ENCODE results near the gene KIF18B.

The KIF18B gene

DNA sequence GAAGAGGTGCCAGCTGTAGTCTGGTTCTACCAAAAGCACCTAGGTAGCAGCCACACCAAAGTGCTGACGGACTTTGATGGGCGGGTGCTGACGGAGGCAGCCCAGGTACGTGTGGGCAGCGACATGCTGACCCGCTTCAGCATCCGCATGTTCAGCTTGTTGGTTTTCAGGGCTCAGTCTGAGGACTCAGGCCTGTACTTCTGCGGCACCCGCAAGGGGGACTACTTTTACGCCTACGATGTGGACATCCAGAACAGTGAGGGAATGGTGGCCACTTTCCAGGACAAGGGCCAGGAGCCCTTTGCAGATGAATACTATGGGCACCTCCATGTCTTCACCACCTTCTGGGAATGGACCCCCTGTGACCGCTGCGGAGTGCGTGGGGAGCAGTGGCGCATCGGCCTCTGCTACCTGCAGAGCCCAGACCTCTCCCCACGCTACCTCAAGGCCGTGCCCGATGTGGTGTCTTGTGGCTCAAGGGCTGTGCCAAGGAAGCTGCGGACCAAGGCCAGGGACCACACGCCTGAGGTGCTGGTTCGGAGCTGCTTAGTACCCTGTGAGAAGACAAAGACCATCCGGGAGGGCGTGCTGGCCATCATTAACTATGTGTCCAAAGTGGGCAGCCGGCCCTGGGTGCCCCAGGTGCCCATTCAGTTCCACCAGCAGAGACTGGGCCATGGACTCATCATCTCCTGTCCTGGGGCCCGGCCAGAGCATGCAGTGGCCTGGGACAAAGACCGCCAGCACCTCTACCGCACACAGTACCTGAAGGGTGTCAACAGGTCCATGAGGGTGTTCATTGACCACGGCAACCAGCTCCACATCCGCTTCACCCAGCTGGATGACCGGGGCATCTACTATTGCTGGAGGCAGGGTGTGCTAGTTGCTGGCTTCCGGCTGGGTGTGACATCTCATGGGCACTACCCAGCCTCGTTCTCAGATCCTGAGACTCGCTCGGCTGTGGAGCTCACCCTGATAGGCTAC, 43.3 kb downstream of the KIF18B start:
- DNase-seq = no peak

DNA sequence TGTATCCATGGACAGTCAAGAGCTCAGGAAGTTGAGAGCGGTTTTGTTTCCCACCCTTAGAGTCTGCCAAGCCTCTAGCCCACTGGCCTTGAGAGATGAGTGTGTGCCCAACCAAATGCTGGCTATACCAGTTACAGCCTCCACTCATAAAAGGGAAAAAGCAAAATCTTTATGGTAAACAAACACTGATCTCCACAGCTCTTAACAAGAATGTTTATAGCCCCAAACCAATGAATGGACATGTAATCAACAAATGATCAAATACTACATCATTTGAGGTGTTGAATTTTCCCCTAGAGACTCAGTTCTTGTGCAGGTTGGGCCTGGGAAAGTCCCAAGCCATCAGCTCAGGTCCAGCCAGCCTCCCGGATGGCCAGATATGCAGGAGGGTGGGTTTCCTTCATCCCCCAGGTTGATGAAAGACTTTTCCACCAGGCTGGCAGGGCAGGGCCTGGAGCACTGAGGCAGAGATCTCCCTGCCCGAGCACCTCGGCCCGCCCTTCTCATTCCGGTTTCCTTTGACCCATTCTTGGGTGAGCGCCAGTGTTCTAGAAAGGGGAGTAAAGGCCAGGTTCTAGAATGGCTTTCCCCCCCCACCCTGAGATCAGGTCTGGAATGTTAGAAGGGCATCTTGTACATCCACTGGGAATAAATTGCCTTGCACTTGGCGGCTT, 44.4 kb downstream of the KIF18B start:
- DNase-seq = no peak

DNA sequence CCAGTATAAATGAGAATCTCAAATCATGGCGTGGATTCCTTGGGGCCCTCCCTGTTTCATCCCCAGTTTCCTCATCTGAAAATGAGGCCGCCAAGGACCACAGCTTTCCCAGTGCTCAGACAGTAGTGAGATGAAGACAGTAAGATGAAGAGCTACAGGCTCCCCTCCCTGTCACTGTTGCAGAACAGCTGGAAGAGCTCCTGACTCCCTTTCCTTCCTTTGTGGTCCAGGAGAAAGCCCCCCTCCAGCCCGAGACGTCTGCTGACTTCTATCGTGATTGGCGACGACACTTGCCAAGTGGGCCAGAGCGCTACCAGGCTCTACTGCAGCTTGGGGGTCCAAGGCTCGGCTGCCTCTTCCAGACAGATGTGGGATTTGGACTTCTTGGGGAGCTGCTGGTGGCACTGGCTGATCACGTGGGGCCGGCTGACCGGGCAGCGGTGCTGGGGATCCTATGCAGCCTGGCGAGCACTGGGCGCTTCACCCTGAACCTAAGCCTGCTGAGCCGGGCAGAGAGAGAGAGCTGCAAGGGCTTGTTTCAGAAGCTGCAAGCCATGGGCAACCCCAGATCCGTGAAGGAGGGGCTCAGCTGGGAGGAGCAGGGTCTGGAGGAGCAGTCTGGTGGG, 45.3 kb downstream of the KIF18B start:
- DNase-seq = no peak

DNA sequence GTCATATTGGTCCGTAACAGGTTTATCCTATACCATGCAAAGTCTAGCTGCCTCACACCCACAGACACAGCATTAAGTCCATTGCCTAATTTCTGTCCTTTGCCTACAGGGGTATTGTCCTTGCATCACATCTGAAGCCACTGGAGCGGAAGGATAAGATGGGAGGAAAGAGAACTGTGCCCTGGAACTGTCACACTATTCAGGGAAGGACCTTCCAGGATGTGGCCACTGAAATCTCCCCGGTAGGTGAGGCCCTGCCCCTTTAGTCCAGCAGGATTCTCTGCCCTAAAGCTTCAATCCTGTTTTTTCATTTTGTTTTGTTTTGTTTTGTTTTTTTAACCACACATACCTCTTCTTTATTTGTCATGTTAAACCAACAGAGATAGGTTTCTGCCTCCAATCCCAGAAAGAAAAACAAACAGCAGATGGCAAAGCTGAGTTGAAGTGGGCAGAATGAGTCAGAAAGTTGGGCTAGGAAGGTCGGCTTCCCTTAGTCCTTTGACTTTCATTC, 46.1 kb downstream of the KIF18B start:
- DNase-seq = peak; percentile 60 to 66

DNA sequence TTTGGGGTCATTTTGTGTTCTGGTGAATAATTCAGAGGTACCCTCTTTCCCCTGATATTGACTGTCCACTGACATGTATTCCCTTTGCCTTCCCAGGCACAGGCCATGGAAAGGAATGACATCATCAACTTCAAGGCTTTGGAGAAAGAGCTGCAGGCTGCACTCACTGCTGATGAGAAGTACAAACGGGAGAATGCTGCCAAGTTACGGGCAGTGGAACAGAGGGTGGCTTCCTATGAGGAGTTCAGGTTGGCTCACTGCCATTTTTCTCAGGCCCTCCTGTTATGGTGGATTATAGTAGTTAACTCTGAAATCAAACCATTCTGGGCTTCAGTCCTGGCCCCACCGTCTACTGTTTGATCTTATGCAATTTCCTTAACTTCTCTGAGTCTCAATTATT, 46.7 kb downstream of the KIF18B start:
- DNase-seq = peak; percentile 79 to 93

DNA sequence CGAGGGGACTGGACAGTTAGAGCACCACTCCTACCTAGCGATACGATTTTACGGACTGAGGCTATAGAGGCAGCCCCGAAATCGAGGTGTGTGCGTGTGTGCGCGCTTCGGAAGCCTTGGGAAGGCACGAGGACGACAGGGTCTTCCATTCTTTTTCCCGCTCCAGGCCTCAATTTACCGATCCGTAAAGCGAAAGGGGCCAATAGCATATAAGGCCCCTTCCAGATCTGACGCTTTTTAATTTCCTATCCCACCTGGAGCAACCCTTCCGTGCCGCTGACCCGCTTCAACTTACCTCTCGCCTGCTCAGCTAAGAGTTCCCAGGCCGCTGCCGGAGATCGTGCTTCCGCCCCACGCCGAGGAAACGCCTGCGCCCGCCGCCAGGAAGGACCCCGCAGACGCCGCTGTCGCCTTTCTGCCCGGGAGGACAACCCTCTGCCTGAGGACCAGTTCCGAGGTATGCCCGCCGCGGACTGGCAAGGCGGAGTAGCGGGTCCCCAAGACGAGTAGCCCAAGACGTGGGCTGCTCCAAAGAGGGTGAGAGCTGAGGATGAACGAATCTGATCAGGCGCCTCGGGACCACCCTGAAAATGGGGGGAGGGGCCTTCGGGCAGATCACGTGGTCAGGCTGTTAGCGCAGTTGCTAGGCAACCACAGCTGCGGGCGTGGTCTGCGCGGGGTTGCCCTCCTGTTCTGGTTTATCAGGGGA, 48.3 kb downstream of the KIF18B start, which contains the start of gene EFTUD2:
TSS of gene EFTUD2 (minus strand) at position 372 of the 709 bp plus-strand sequence. CDS start 4,924 bp downstream, outside the sequence.
- DNase-seq = peak; percentile 73 to 91

DNA sequence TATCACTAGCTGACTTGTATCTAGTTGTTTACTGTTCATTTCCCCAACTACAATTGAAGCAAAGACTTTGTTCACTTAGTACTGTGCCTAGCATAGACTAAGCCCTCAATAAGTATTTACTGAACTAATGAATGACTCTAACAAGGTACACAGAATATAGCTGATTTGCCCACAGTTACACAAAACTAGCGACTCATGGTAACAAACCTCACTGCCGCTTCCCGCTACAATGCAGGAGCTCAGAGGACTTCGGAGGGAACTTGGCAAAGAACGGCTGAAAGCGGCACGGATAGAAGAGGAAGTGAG, 48.9 kb downstream of the KIF18B start:
- no peak for DNase-seq

DNA sequence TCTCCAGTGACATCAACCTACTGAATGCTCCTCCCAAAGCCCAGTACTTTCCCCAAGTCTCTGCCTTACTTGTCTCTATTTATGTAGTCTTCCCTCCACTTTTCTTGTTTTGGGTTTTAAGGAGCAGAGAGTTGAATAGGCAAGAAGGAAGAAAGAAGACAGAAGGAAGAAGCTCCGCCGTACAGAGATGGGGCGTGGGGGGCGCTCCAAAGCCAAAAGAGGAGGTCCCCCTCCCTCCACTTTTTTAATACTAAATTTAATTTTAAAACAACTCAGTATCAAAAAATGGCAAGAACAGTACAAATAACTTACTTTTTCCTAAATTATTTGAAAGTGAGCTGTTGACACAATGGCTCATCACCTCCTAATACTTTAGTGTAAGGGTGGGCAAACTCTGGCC, 52.9 kb downstream of the KIF18B start:
- no peak for DNase-seq

DNA sequence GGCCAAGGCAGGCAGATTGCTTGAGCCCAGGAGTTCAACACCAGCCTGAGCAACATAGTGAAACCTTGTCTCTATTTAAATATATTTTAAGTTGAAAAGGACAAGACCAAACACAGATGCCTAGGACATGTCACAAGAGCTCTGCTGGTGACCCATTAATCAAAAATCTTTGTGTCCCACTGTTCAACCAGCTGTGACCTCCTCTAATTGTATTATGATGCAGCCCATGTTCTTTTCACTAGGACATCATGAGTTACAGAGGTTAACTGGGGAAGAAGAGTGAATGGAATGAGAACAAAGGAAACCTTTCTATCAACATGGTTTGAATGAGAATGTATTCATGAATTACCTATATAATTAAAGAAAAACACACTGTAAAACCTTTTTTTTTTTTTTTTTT, 55.3 kb downstream of the KIF18B start:
- DNase-seq = no peak

DNA sequence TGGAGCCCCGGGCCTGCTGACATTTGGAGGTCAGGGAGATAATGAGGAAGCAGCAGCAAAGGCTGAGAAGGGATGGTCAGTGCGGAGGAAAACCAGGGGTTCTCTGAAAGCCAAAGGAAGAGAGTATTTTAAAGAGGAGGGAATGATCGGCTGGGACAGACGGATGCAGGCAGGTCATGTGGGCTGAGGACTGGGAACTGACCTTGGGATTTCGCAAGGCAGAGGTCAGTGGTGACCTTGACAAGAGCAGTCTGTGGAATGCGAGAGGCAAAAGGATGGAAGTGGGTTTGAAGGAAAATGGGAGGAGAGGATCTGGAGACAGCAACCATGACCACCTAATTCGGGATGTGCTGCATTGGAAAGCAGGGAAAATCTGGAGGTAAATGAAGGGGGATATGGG, 58.6 kb downstream of the KIF18B start:
- no peak for DNase-seq

DNA sequence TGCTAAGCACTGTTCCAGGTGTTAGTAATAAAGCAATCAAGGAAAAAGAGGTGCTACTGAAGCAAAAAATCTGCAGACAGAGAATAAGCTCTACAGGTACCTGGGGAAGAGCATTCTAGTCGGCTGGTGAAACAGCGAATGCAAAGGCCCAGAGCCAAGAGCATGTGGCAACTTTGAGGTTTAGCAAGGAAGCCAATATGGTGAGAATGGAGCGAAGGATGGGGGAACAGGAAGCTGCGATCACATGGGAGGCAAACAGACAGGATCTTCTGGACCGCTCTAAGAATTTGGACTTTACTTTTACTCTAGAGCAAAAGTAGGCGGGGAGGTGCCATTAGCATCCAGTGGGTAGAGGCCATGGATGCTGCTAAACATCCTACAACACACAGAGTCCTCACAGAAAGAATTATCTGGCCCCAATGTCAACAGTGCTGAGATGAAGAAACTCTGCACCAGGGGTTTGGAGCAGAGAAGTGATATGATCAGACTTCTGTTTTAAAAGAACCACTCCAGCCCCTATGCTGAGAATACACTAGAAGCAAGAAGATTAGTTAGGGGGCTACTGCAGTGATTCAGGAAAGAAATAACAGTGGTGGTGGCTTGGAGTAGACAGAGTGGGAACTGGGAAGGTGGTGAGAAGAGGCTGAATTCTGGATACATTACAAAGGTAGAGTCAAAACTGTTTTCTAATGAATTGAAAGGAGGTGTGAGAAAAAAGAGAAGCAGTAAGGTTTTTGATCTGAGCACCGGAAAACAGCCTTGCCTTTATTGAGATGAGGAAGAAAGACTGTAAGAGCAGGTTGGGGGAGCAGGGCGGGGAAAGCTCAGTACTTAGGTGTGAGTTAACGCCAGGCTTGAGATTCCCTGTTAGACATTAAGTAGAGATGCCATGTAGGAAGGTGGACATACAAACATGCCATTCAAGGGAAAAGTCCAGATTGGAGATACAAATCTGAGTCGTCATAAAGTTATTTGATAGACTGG, 59.3 kb downstream of the KIF18B start:
- DNase-seq = no peak

DNA sequence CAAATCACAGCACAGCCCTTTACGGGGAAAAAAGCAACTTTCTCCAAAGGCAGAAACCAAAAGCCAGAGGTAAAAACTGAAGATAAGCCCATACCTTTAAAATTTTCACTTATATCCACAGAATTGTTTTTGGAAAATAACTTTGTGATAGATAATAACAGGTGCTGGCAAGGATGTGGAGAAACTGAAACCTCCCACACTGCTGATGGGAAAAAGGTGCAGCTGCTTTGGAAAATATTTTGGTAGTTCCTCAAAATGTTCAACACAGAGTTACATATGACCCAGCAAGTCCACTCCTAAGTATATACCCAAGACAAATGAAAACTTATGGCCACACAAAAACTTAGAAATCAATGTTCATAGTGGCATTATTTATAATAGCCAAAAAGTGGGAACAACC, 60.6 kb downstream of the KIF18B start:
- DNase-seq = no peak

DNA sequence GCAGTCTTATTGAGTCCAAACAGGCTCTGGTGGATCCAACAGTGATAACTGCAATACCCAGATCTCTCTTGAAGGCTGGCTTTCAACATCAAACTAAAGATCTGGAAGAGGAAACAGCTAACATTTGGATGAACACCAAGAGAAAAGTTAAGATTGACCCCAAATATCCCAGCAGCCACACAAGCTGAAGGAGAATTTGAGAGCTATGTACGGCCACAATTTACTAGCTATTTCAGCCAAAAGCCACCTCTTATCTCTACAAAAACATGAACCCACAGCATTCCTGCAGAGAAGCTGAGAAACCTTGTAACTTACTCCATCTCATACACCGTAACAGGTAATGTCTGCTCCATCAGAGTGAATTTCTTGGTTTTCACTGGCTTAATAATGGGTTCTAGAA, 62.6 kb downstream of the KIF18B start:
- no peak for DNase-seq

DNA sequence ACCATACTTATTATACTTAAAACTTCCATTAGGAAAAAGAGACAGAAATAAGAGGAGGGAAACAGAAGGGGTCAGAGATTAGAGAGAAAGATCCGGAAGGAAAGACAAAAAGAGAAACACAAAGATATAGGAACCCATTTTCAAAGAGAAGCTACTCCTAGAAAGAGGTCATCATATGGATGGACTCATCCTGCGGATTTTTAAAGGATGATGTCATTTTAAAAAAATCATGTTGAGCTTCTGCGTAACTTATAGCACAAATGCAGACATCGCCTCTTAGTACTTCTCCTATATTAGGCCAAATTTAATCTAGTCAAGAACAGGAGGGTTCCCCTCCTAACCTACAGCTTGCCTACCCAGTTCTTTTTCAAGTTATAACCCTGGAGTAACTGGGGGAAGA, 66.4 kb downstream of the KIF18B start:
- DNase-seq = no peak

DNA sequence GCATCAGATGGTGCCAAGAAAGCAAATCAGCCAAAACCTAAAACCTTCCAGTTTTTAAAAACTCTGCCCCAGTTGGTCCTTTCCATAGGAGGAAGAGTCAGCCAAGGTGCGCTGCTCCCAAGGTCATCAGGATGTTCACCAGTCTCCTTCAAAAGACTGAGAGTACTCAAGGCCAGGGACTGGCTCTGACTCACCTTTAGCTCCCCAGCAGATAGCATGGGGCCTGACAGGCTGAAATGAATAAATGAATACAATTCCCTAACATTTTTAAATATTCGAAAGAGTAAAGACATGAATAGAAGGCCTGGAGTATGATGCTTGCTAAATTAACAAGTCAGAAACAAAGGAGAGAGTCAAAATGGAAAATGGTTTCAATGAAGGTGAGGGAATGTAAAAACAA, 67.5 kb downstream of the KIF18B start:
- DNase-seq = no peak

DNA sequence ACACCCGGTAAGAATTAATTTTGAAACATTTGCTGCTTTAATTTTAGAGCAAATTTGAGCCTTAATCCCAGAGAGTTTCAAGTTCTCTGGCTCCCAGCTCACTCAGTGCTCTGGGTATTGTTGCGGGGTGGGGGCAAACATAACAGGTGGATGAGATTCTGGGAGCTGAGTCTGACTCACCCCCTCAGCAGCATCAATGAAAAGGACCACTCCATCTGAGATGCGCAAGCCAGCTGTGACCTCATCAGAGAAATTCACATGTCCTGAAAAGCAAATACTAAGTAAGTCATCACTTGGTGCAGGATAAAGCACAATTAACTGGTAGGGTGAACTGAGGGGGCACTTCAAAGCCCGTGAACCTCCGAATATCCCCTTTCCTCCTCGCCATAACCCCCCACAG, 68.2 kb downstream of the KIF18B start:
- no peak for DNase-seq

DNA sequence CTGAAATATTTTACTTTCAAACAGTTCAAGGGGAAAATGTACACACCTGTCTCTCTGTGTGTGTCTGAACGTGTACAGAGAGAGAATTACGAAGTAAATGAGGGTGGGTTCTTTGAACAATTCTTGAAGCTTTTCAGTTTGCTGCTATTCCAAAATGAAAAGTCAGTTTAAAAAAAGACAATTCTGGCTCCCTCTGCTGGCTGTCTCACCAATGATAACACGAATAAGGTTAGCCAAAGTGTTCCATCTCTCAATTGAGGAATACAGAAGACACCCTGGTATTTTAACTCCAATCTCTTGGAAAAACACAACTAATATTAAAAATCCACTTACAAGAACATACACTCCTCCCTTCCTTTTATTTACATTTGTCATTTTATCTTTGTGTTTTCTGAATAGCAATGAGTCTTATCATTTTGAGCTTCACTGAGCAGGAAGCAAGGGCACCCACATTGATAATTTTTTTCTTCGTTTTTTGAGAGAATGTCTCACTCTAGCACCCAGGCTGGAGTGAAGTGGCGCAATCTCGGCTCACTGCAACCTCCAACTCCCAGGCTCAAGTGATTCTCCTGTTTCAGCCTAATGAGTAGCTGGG, 68.8 kb downstream of the KIF18B start:
- DNase-seq = peak in 1 of 2 experiments; percentile 62

DNA sequence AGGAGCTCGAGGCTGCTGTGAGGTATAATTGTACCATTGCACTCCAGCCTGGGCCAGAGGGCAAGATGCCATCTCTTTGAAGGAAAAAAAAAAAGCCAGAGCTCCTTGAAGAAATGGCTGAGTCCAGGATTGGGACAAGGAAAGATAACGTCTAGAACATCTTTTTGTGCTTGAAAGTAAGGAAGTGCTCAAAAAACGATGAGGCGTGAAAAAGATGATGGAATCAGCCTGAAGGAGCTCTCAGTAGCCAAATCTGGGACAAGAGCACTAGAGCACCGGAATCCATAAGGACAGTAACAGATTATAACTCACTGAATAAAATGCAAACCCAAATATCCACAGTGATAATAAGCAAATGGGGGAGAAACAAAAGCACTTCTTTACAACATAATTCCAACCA, 70.5 kb downstream of the KIF18B start:
- DNase-seq = no peak

DNA sequence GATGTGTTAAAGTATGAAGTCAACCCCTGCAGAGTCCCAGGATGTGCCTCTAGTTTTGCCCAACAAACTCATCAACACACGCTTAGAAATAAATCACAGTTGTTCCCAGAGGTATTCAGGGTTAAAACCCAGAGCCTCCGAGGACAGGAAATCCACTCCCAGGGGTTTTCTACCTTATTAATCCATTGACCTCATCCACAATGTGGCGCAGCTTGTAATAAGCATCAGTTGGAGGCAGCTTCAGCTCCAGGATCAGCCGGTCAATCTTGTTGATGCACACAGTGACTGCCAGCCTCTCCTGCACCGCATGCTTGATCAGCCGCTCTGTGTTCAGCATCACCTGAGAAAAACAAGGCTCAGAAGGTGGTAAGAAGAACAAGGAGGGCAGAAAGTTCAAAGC, 71.8 kb downstream of the KIF18B start:
- no peak for DNase-seq

Measured in NCI-H524 (cell line).